HTR-8/SVneo (cell line): ENCODE measurements around the gene TMEM132E.

Source experiments
- DNase-seq: peaks from one replicate; pipeline ENCODE4 v3.0.0; 2011; ENCODE audit warnings: low spot score, mixed read lengths; ENCODE audit not compliant: insufficient read length
- FAIRE-seq: peaks from 2 replicates; lab custom pipeline; 2011; peaks lifted over from hg19 to GRCh38; lab: Jason Lieb, UNC

TMEM132E gene

GRCh38 chr17:34682305-34682704 is 102.9 kb downstream of the TMEM132E start:
- DNase-seq (no peak), FAIRE-seq (no peak)

DNA sequence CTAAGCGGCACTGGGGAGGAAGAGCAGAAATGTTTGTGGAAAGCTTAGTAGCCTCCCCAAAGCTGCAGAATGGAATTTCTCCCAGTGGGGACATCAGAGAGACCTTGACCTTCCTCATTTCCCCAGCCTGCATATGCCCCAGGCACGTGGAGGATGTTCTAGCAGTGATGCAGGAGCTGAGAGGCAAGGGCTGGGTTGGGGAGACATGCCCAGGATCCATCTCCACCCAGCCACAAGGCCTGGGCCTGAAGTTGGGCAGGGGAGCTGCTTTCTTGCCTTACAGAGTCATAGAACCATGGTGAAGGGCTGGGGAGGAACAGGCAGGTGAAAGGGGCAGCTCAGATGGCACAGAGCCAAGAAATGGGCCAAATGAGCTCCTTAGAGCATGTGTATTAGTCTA is 104.0 kb downstream of the TMEM132E start:
- FAIRE-seq (no peak), DNase-seq (no peak)
